ENCODE data around the gene NOL12.

NOL12 gene

DNA sequence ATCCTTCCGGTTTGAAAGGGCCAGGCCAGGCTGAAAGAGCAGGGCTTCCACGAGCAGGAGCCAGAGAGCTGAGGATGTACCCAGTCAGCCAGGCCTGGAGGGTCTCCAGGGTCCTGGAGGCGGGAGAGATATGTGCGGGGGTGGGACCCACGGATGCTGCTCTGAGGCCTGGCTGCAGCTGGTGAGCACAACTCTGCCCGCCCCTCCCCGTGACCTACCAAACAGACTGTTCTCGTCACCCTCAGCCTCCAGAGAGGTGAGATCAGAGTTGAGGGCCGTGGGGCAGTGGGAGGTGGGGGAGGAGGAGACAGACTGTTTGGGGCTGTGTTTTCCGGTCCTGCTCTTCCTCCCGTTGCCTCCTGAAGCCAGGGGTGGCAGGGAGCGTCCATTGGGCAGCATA lies 52.9 kb downstream of the NOL12 start:
- TF ChIP-seq, protein P1, sequence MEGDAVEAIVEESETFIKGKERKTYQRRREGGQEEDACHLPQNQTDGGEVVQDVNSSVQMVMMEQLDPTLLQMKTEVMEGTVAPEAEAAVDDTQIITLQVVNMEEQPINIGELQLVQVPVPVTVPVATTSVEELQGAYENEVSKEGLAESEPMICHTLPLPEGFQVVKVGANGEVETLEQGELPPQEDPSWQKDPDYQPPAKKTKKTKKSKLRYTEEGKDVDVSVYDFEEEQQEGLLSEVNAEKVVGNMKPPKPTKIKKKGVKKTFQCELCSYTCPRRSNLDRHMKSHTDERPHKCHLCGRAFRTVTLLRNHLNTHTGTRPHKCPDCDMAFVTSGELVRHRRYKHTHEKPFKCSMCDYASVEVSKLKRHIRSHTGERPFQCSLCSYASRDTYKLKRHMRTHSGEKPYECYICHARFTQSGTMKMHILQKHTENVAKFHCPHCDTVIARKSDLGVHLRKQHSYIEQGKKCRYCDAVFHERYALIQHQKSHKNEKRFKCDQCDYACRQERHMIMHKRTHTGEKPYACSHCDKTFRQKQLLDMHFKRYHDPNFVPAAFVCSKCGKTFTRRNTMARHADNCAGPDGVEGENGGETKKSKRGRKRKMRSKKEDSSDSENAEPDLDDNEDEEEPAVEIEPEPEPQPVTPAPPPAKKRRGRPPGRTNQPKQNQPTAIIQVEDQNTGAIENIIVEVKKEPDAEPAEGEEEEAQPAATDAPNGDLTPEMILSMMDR (IDR thresholded peaks at IDR 0.05; ENCODE audit: extremely low read depth, missing control alignments): no peak
- no peak for DNase-seq (ENCODE audit: low spot score)

DNA sequence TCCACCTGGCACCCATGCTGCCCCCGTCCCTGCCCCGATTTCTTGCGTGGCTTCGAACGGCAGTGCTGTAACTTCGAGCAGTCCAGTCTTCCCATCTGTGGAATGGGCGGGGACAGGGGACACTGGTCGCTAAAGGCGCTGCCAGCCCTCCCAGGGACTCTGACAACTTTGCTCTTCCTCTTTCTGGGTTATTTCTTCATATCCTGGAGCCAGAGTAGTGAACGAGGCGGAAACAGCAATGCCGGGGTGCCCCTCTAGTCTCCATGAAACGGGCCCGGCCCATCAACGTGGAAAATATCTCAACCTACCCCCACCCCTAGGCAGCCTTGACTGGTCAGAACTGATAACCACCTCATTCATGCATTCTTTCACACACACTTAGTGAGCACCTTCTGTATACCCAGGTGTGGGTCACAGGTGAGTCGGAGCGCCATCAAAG lies 53.5 kb downstream of the NOL12 start:
- TF ChIP-seq, protein P1 (IDR thresholded peaks at IDR 0.05; ENCODE audit: extremely low read depth, missing control alignments): no peak
- no peak for DNase-seq (ENCODE audit: low spot score)

DNA sequence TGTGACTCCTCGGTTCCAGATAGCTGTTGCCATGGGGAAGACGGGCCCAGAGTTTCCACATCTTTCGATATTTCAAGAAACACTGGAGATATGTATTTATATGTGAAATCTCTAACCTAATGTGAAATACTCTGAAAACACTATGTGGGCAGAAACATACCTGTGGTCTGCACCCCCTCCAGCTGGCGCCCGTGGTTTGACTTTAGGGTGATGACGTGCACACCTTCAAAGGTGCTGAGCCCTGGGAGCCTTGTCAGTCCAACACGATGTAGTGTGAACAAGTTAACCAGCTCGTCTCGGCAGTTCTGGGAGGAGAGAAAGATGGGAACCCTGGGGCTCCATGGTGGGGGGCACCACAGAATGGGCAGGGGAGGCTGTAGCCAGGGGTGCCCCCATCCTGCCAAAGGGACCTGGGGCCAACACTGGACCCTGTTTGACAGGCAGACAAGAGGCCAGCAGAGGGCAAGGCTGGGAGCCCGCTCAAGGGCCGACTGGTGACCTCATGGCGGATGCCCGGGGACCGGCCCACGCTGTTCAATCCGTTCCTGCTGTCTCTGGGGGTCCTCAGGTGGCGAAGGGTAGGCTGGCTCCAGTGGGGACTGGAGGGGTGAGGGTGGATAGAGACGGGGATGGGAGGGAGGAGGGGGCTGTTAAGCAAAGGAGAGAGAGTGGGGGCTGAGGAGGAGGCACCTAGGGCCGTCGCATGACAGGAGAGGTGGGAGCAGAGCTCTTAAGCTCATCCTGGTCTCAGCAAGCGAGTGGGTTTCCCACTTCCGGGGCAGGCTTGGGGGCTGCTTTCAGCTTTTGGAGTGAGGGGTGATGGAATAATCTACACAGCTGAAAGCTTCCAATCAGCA lies 54.5 kb downstream of the NOL12 start:
- no peak for DNase-seq (ENCODE audit: low spot score)
- TF ChIP-seq, protein P1 (IDR thresholded peaks at IDR 0.05; ENCODE audit: extremely low read depth, missing control alignments): no peak

DNA sequence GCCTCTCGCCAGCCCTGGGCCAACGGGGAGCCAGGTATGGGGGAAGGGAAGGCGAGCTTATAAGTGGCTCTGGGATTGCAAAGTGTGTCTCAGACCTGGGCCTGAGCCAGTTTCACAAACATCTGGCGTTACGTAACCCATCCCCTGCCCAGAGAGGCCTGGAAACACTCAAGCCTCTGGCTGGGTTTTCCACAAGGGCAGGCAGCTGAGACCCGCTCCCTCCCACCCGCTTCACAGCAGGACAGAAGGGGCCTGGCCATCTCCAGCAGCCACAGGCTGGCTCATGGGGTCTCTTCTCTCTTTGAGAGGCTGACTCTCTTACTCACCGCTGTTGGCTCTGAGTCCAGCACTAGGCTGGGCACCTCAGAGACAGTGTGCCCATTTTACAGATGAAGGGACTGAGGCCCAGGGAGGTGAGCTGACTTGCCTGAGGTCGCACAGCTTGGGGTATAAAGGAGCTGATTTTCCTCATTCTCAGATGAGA lies 55.2 kb downstream of the NOL12 start:
- DNase-seq (ENCODE audit: low spot score): no peak
- TF ChIP-seq, protein P1 (IDR thresholded peaks at IDR 0.05; ENCODE audit: extremely low read depth, missing control alignments): no peak

DNA sequence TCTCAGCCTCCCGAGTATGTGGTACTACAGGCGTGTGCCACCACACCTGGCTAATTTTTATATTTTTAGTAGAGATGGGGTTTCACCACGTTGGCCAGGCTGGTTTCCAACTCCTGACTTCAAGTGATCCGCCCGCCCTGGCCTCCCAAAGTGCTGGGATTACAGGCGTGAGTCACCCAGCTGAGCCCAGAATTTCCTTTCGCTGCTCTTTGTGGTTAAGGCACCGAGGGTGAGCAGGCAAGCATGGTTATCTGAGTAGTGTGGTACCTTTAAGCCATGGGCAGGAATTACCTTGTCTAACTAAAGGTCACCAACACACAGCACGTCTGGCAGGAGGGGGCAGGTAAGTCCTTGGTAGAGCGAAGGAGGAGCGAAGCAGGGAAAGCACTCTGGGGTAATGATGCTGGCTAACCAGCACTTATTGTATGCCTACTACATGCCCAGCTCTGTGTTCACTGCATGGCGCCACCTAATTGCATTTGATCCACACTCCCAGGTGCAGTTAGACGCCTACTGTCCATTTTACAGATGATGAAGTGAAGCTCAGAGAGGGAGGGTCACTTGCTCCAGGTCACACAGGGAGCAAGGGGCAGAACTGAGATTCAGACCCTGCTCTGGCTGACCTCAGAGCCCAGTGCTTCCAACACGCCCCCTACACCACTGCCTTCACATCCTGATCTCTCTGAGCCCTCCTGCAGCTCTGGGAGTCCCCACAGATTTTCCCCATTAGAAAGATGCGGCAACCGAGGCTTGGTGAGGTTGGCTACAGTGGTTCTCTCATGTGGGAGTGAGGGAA lies 56.4 kb downstream of the NOL12 start:
- DNase-seq (ENCODE audit: low spot score): no peak
- TF ChIP-seq, protein P1 (IDR thresholded peaks at IDR 0.05; ENCODE audit: extremely low read depth, missing control alignments): no peak
